CD14-positive monocyte (primary cell): Measurements from ENCODE around the gene CTDP1. TPM values are rescaled to one million over a fixed set of nuclear protein-coding genes. Genes with fewer than 3 reads are reported as not detected.

Experiments used
- DNase-seq, 3 donors: peaks; one replicate each; pipeline ENCODE4 v3.0.0-alpha.2; 2011 to 2022
- H2AFZ ChIP-seq: 2 replicates; pipeline ENCODE4 v1.6.0; 2012; ENCODE audit warnings: mild to moderate bottlenecking, low read depth, low read length, inconsistent platforms; ENCODE audit not compliant: insufficient read depth, poor library complexity, severe bottlenecking
- H3K27ac ChIP-seq, 2 donors: 1 replicate in 1 of 2; 2 replicates in 1 of 2; pipeline ENCODE4 v1.5.1; 2012 to 2013; ENCODE audit warnings: low read length in 2 of 2, control low read depth in 1 of 2, inconsistent platforms in 1 of 2, low read depth in 1 of 2, mild to moderate bottlenecking in 1 of 2
- H3K27me3 ChIP-seq, 2 donors: one replicate each; pipeline versions ENCODE4 v1.6.0 to v1.6.1; 2011 to 2013; ENCODE audit warnings: low read length in 2 of 2; ENCODE audit not compliant: control insufficient read depth in 2 of 2, insufficient read depth in 2 of 2
- H3K36me3 ChIP-seq, 2 donors: replicated peaks in 1 of 2; 1 replicate in 1 of 2; 2 replicates in 1 of 2; pipeline versions ENCODE4 v1.5.1 to v1.6.1; 2012 to 2013; ENCODE audit warnings: low read length in 2 of 2, control low read depth in 1 of 2, inconsistent platforms in 1 of 2, mild to moderate bottlenecking in 1 of 2; ENCODE audit not compliant: insufficient read depth in 2 of 2, control insufficient read depth in 1 of 2
- H3K4me1 ChIP-seq, 2 donors: 1 replicate in 1 of 2; 2 replicates in 1 of 2; pipeline versions ENCODE4 v1.5.1 to v1.6.1; 2012 to 2013; ENCODE audit warnings: low read length in 2 of 2, control low read depth in 1 of 2, inconsistent platforms in 1 of 2, mild to moderate bottlenecking in 1 of 2, moderate library complexity in 1 of 2; ENCODE audit not compliant: insufficient read depth in 2 of 2, control insufficient read depth in 1 of 2
- H3K4me2 ChIP-seq: replicated peaks from 2 replicates; pipeline ENCODE3; 2012; ENCODE audit warnings: low read length, moderate library complexity, mild to moderate bottlenecking; ENCODE audit not compliant: poor library complexity, severe bottlenecking; ENCODE audit errors: extremely low read depth
- H3K4me3 ChIP-seq, 3 experiments: fragments of 200-600 bp in 1 of 3; sonication (generic) in 1 of 3; replicated peaks in 1 of 3; 1 replicate in 2 of 3; 2 replicates in 1 of 3; pipeline ENCODE4 v1.5.1; 2011 to 2013; ENCODE audit warnings: low read length in 3 of 3, mild to moderate bottlenecking in 3 of 3, control low read depth in 2 of 3, low read depth in 2 of 3, inconsistent platforms in 1 of 3, moderate library complexity in 1 of 3
- H3K79me2 ChIP-seq: 2 replicates; pipeline ENCODE4 v1.6.0; 2012; ENCODE audit warnings: mild to moderate bottlenecking, control low read depth, inconsistent platforms, low read length, moderate library complexity; ENCODE audit not compliant: insufficient read depth
- H3K9ac ChIP-seq: 2 replicates; pipeline ENCODE4 v1.6.0; 2017; ENCODE audit warnings: low read length, mild to moderate bottlenecking; ENCODE audit not compliant: insufficient read depth, poor library complexity, severe bottlenecking
- H3K9me3 ChIP-seq, 2 donors: replicated peaks in 1 of 2; 1 replicate in 1 of 2; 2 replicates in 1 of 2; pipeline versions ENCODE4 v1.5.1 to v1.6.1; 2012 to 2013; ENCODE audit warnings: low read length in 2 of 2, control low read depth in 1 of 2; ENCODE audit not compliant: control insufficient read depth in 1 of 2, insufficient read depth in 1 of 2
- H4K20me1 ChIP-seq: 2 replicates; pipeline ENCODE4 v1.6.0; 2012; ENCODE audit warnings: mild to moderate bottlenecking, low read length, control low read depth, moderate library complexity; ENCODE audit not compliant: insufficient read depth
- H3K27ac Mint-ChIP-seq, 7 donors: one replicate each; pipeline ENCODE4 v1.8.0; 2020; ENCODE audit warnings: mild to moderate bottlenecking in 7 of 7, mixed read lengths in 7 of 7, moderate library complexity in 6 of 7, inconsistent platforms in 2 of 7
- H3K27me3 Mint-ChIP-seq, 3 donors: one replicate each; pipeline ENCODE4 v1.8.0; 2021 to 2022; ENCODE audit warnings: low read depth in 3 of 3, mild to moderate bottlenecking in 3 of 3, mixed read lengths in 3 of 3, moderate library complexity in 3 of 3, inconsistent platforms in 1 of 3
- H3K36me3 Mint-ChIP-seq, 2 donors: one replicate each; pipeline ENCODE4 v1.8.0; 2020; ENCODE audit warnings: mixed read lengths in 2 of 2, inconsistent platforms in 1 of 2, mild to moderate bottlenecking in 1 of 2
- H3K4me1 Mint-ChIP-seq: one replicate; pipeline ENCODE4 v1.8.0; 2020; ENCODE audit warnings: mild to moderate bottlenecking, mixed read lengths
- H3K4me3 Mint-ChIP-seq, 2 donors: one replicate each; pipeline ENCODE4 v1.8.0; 2020; ENCODE audit warnings: mild to moderate bottlenecking in 2 of 2, mixed read lengths in 2 of 2, moderate library complexity in 1 of 2
- H3K9me3 Mint-ChIP-seq, 7 donors: one replicate each; pipeline ENCODE4 v1.8.0; 2020 to 2022; ENCODE audit warnings: mixed read lengths in 7 of 7, mild to moderate bottlenecking in 6 of 7, moderate library complexity in 6 of 7, inconsistent platforms in 2 of 7
- WGBS: methylation state at CpG from one replicate; pipeline ENCODE4 v1.1.5; 2013; ENCODE audit warnings: missing lambda C conversion rate; ENCODE audit not compliant: insufficient coverage; 5-methylcytosine and 5-hydroxymethylcytosine counted together
- intact Hi-C, 2 donors: fragments of 100-400 bp; cut with micrococcal nuclease; formaldehyde crosslinking; loops; one replicate each; pipeline versions ENCODE4 v1.15.0 to v1.15.1; 2023
- polyA plus RNA-seq, 3 donors: library from polyadenylated mRNA; depleted of rRNA in 1 of 3; unstranded in 2 of 3; stranded (reverse) in 1 of 3; fragments of 300-500 nt in 2 of 3; fragments of >200 nt in 1 of 3; fragmentation: Illumina TruSeq in 2 of 3; gene quantifications; 1 replicate in 2 of 3; 2 replicates in 1 of 3; pipeline ENCODE4 v1.2.3, GENCODE V29; 2012 to 2021
- TF ChIP-seq, protein P1 (sequence below): fragments of 200-600 bp; IDR thresholded peaks from one replicate; pipeline ENCODE4 v1.8.0; 2022; ENCODE audit warnings: antibody characterized with exemption, mild to moderate bottlenecking

Gene CTDP1
- polyA plus RNA-seq, 3 donors, result 9.1 to 13.9 (median 9.1) TPM

DNA sequence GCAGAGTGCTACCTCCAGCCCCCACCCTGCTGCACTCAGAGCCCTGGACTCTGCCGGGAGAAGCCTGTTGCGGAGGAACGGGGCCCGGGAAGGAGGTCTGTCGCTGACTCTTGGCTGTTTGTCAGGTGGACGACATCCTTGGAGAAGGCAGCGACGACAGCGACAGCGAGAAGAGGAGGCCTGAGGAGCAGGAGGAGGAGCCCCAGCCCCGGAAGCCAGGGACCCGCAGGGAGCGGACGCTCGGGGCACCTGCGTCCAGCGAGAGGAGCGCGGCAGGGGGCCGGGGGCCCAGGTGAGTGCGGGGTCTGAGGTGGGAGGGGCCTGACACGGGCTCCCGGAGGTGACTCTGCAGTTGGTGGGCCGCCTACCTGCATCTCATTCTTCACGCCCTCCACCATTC lies 56.6 kb downstream of the CTDP1 start:
- Mint-ChIP-seq H3K4me3 (no peak overlapping the region), H3K4me1 (no peaks in the 10 kb centered on the region), H3K27ac (no peak overlapping the region), H3K27me3 (no peaks in the 10 kb centered on the region), H3K36me3 (peaks cover 89 to 94% of the 10 kb centered on the region in 2 donors), H3K9me3 (peaks cover 68 to 88% (median 76%) of the 10 kb centered on the region in 7 donors)
- Histone ChIP-seq H3K79me2 (no peaks in the 10 kb centered on the region), H3K9ac (no peak overlapping the region), H3K27me3 (no peaks in the 10 kb centered on the region), H2AFZ (no peak overlapping the region), H3K9me3 (peaks cover 95 to 97% of the 10 kb centered on the region in 2 donors), H4K20me1 (no peaks in the 10 kb centered on the region), H3K4me1 (no peaks in the 10 kb centered on the region), H3K27ac (no peak overlapping the region), H3K4me2 (no peak overlapping the region), H3K4me3 (no peak overlapping the region), H3K36me3 (peaks cover 78 to 100% of the 10 kb centered on the region in 2 donors)
- TF ChIP-seq, protein P1, sequence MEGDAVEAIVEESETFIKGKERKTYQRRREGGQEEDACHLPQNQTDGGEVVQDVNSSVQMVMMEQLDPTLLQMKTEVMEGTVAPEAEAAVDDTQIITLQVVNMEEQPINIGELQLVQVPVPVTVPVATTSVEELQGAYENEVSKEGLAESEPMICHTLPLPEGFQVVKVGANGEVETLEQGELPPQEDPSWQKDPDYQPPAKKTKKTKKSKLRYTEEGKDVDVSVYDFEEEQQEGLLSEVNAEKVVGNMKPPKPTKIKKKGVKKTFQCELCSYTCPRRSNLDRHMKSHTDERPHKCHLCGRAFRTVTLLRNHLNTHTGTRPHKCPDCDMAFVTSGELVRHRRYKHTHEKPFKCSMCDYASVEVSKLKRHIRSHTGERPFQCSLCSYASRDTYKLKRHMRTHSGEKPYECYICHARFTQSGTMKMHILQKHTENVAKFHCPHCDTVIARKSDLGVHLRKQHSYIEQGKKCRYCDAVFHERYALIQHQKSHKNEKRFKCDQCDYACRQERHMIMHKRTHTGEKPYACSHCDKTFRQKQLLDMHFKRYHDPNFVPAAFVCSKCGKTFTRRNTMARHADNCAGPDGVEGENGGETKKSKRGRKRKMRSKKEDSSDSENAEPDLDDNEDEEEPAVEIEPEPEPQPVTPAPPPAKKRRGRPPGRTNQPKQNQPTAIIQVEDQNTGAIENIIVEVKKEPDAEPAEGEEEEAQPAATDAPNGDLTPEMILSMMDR, result no peak
- no peak for DNase-seq
- intact Hi-C loops, result no loop called here
- WGBS, result 98% methylated on average over 23 of the region's 25 CpGs

DNA sequence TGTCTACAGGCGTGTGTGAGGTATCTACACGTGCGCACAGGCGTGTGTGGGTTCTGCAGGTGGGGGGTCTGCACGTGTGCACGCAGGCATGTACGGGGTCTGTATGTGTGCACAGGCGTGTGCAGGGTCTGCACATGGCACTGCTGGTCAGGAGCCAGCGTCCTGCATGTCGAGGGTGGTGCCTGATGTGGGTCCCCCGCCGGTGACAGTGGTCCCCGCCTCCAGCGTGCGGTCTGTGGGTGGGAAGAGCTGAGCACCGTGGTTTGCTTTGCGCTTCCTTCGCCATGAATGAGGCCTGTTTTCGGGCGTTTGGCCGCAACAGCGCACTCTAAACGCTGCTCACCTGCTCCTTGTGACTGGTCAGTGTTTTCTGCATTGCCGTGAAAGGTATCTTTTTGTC lies 57.2 kb downstream of the CTDP1 start:
- no peak overlapping the region for H3K4me2 ChIP-seq
- H3K4me1 ChIP-seq, result no peaks in the 10 kb centered on the region
- DNase-seq, result no peak
- no peaks in the 10 kb centered on the region for H4K20me1 ChIP-seq
- H3K36me3 ChIP-seq, result peaks cover 78 to 100% of the 10 kb centered on the region in 2 donors
- no peak overlapping the region for H3K4me3 ChIP-seq
- no peak overlapping the region for H3K9ac ChIP-seq
- H3K9me3 ChIP-seq, result peaks cover 95 to 97% of the 10 kb centered on the region in 2 donors
- no peak overlapping the region for H3K4me3 Mint-ChIP-seq
- WGBS, result 97% methylated on average over 24 of the region's 24 CpGs
- H3K27ac Mint-ChIP-seq, result no peak overlapping the region
- H3K27me3 Mint-ChIP-seq, result no peaks in the 10 kb centered on the region
- TF ChIP-seq, protein P1, result no peak
- peaks cover 89 to 94% of the 10 kb centered on the region in 2 donors for H3K36me3 Mint-ChIP-seq
- peaks cover 64 to 88% (median 74%) of the 10 kb centered on the region in 7 donors for H3K9me3 Mint-ChIP-seq
- H3K4me1 Mint-ChIP-seq, result no peaks in the 10 kb centered on the region
- no peak overlapping the region for H2AFZ ChIP-seq
- no peaks in the 10 kb centered on the region for H3K79me2 ChIP-seq
- no peaks in the 10 kb centered on the region for H3K27me3 ChIP-seq
- intact Hi-C loops, result no loop called here
- H3K27ac ChIP-seq, result no peak overlapping the region
